ENCODE results near the gene CDC5L.

DNA sequence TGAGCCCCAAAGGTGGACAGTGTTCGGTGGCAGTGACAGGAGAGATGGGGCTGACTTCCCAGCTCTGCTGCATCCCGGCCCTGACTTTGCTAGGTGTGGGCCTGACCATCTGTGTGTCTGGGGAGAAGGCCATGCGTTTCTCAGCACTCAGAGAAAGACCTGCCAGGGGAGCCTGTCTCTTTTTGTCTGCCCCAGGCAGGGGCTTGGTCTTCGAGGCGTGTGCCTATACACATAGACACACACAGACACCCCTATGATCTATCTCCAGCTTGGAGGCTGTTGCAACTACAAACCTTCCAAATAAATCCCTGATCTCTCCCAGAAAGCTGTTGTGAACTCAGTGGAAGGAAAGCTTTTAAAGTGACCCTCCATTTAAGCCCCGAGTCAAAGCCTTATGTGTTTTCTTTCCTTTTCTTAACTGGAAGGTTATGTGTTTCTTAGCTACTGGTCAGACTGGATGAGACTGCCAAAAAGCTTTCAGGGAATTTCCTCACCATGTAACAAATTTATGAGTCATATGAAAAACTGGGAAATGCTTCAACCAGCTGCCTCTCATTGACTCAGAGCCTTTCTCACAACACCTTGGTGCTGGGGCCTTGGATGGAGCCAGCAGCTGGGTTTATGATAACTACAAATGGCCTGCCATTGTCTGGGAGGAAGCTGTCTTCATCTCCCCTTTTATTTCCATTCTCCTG, 102.6 kb downstream of the CDC5L start:
- peak; percentile 77; the same call in 1 of the 2 replicates for TF ChIP-seq POLR2AphosphoS5 (IDR thresholded peaks at IDR 0.05; ENCODE audit: low read depth, low read length)
- no peak for TF ChIP-seq CTCF (IDR thresholded peaks at IDR 0.05)
- no peak for TF ChIP-seq RFX5 (IDR thresholded peaks at IDR 0.05; ENCODE audit: low read length)
- no peak for TF ChIP-seq RAD21 (IDR thresholded peaks at IDR 0.05; ENCODE audit: low read length)
- no peak for TF ChIP-seq REST (IDR thresholded peaks at IDR 0.05; ENCODE audit: low read depth, low read length)
- peak in 1 of 2 experiments; percentile 88; a peak in 2 of 4 replicates for TF ChIP-seq EP300 (IDR thresholded peaks at IDR 0.05; ENCODE audit: borderline replicate concordance in 1 of 2, low read depth in 1 of 2, low read length in 1 of 2)
- no peak for TF ChIP-seq RCOR1 (IDR thresholded peaks at IDR 0.05; ENCODE audit: low read length)
- TF ChIP-seq PBX3 (IDR thresholded peaks at IDR 0.05): peak; percentile 85
- no peak for TF ChIP-seq SMC3 (IDR thresholded peaks at IDR 0.05; ENCODE audit: low read depth, low read length)
- TF ChIP-seq MEF2A (IDR thresholded peaks at IDR 0.05; ENCODE audit: borderline replicate concordance, low read depth): no peak
- TF ChIP-seq EZH2phosphoT487 (IDR thresholded peaks at IDR 0.05; ENCODE audit: borderline replicate concordance, low read depth): no peak

All from SK-N-SH (cell line).